GM12891 (cell line): ENCODE measurements around the gene SYNDIG1.

ENCODE experiments used
- DNase-seq: peaks from one replicate; pipeline ENCODE4 v3.0.0; 2011; ENCODE audit warnings: low spot score; ENCODE audit not compliant: insufficient read length
- FAIRE-seq: peaks from 2 replicates; lab custom pipeline; 2011; peaks lifted over from hg19 to GRCh38; lab: Jason Lieb, UNC
- PAX5 ChIP-seq: IDR thresholded peaks from 2 replicates; pipeline ENCODE4 v1.6.1; 2011; ENCODE audit warnings: low read length, moderate library complexity, mild to moderate bottlenecking; ENCODE audit not compliant: insufficient read depth, severe bottlenecking
- POLR2A ChIP-seq: IDR thresholded peaks from 2 replicates; pipeline ENCODE4 v1.6.1; 2011; ENCODE audit warnings: low read depth, low read length, control low read depth
- POLR2AphosphoS5 ChIP-seq: IDR thresholded peaks from 2 replicates; pipeline ENCODE4 v1.6.1; 2011; ENCODE audit warnings: low read depth, low read length, control low read depth
- POU2F2 ChIP-seq: IDR thresholded peaks from 2 replicates; pipeline ENCODE4 v1.6.1; 2011; ENCODE audit warnings: low read depth, mild to moderate bottlenecking, control low read depth, low read length, moderate library complexity
- SPI1 ChIP-seq: IDR thresholded peaks from 2 replicates; pipeline ENCODE4 v1.6.1; 2011; ENCODE audit warnings: low read depth, low read length, control low read depth
- TAF1 ChIP-seq: IDR thresholded peaks from 2 replicates; pipeline ENCODE4 v1.6.1; 2011; ENCODE audit warnings: low read depth, low read length, control low read depth

SYNDIG1 gene

DNA sequence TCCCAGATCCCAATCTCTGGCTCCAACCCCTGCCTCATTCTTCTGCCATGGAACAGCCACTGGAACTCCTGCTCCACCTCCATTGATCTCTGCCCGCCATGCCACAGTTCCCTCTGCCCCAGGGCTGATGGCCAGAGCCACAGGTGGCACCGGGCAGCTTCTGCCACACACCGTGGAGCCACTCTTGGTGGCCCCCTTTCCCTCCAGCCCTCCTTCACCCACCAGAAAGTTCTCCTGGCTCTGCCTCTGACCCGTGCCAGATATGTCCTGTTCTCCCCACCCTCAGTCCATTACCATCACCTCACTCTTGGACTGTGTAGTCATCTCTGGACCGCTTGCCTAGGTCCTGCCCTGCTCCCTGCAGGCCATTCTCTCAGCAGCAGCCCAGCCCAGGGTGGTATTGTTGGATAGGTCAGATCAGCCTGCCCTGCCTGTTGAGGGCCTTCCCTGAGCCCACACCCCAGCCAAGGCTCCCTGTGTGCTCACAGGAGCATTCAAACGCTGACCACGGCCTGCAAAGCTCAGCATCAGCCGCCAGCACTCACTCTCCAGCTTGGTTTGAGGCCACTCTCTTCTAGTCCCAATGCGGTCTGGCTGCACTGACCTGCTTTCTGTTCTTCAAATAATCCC, 16.8 kb upstream of the SYNDIG1 start:
- TF ChIP-seq TAF1 (no peak), POLR2A (no peak), PAX5 (no peak), POU2F2 (no peak), SPI1 (no peak), POLR2AphosphoS5 (no peak)
- FAIRE-seq (no peak), DNase-seq (no peak)

DNA sequence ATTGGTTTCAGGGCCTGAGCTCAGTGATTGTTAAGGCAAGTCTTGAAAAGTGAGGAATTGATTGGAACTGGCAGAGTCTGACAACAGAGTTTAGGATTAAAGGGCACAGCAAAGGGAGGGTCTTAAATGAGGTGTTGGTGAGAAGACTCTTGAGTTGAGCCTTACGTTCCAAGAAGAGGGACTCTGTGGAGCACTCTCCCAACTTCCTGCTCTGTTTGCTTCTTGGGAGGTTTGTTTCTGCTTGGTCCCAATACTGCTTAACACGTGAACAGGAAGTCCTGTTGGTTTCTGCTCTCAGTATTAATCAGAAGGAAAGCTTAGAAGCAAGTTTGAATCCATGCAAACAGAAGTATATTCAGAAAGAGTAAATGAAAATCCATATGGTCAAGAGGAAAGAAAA, 15.6 kb upstream of the SYNDIG1 start:
- DNase-seq (no peak), FAIRE-seq (no peak)
- TF ChIP-seq PAX5 (no peak), TAF1 (no peak), POU2F2 (no peak), POLR2AphosphoS5 (no peak), POLR2A (no peak), SPI1 (no peak)

DNA sequence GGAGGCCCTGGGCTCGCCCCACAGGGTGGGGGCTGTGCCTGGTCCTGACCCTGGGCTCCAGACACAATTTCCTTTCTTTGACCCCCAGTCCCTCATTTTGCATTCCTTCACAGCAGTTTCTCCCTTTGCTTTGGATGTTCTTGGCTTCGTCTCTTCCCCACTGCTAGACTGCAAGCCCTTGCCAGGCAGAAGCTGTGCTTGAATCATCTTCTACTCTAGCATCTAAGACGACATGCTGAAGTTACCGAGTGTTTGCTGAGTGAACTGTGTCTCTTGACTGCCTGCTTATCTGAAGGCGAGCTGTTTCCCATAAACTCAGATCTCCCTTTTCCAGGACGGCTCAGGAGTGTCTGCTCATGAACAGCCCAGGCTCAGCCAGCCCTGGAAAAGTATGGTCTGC, 14.3 kb upstream of the SYNDIG1 start:
- DNase-seq: no peak
- TF ChIP-seq POLR2A: no peak
- TF ChIP-seq TAF1: no peak
- no peak for TF ChIP-seq POU2F2
- TF ChIP-seq POLR2AphosphoS5: no peak
- TF ChIP-seq SPI1: no peak
- no peak for TF ChIP-seq PAX5
- FAIRE-seq: no peak

DNA sequence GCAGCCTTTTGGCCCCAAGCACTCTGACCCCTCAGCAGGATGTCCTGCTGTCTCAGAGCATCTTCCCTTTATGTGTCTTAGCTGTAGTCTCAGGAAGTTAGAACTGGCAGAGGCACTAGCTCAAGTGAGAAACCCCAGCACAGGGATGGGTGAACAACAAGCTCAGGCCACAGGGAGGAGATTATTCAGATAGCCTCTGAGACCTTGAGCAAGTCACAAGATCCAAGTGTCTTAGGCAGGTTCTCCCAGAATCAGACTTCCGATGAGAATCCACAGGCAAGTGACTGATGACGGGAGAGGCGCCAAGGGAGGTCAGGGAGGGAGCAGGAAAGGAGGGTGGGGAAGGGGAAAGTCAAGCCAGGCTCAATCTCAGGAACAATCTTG, 13.0 kb upstream of the SYNDIG1 start:
- TF ChIP-seq POLR2A (no peak), POU2F2 (no peak), PAX5 (no peak), TAF1 (no peak), SPI1 (no peak)
- DNase-seq (no peak), FAIRE-seq (no peak)

- DNase-seq (no peak), FAIRE-seq (no peak)
- no peak for TF ChIP-seq SPI1
- TF ChIP-seq PAX5: no peak
Observed at GRCh38 chr20:24458436-24458835, 11.0 kb upstream of the SYNDIG1 start.

GRCh38 chr20:24459733-24460132, 9.7 kb upstream of the SYNDIG1 start:
- TF ChIP-seq TAF1 (no peak), POLR2A (no peak), POU2F2 (no peak), POLR2AphosphoS5 (no peak), SPI1 (no peak), PAX5 (no peak)
- DNase-seq (no peak), FAIRE-seq (no peak)

- DNase-seq (no peak), FAIRE-seq (no peak)
- TF ChIP-seq PAX5 (no peak), POLR2AphosphoS5 (no peak), TAF1 (no peak), POLR2A (no peak), SPI1 (no peak), POU2F2 (no peak)
Observed at GRCh38 chr20:24460712-24461111, 8.7 kb upstream of the SYNDIG1 start.

DNA sequence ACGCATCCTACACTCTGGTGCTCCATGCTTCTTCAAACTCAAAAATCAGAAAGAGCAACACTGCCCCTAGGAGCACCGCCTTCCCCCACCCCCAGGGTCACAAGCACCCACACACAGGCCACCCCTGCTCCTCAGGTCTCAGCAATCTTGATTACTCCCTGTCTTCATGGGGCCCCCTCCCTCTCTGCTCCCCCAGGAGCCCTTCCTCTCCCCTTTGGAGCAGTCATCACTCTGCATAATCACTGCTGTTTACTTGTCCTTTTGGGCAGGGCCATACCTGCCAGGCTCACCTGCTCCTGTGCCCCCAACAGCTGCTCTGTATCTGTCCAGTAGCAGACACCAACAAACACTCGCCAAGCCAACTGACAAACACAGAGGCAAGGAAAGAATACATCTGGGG, 7.6 kb upstream of the SYNDIG1 start:
- DNase-seq (no peak), FAIRE-seq (no peak)
- TF ChIP-seq SPI1 (no peak), POLR2A (no peak), POLR2AphosphoS5 (no peak), POU2F2 (no peak), TAF1 (no peak), PAX5 (no peak)

GRCh38 chr20:24462460-24463010, 6.9 kb upstream of the SYNDIG1 start:
- TF ChIP-seq POLR2A (no peak), PAX5 (no peak), POLR2AphosphoS5 (no peak), POU2F2 (no peak), SPI1 (no peak), TAF1 (no peak)
- FAIRE-seq: no peak

DNA sequence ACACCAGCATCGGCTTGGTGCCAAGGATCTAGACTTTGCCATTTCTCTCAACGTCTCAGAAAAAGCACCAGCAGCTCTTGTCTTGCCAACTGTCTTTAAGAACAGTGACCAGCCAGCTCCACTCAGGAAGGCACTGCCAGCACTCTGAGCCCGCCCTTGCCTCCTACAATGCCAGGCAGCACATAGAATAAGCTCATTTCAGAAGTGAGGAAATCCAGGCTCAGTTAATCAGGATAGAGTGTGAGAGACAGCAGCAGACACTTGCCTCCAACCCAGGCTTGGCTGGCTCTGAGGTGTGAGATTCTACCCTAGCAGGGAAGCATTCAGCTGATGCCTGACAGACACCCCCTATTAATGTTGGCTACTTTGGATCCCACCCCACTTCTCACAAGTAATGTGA, 4.3 kb upstream of the SYNDIG1 start:
- DNase-seq: no peak
- FAIRE-seq: no peak
- TF ChIP-seq TAF1: no peak
- no peak for TF ChIP-seq SPI1
- TF ChIP-seq POLR2A: no peak

More at GRCh38 chr20:24462460-24463010, 6.9 kb upstream of the SYNDIG1 start:
- no peak for DNase-seq

DNA sequence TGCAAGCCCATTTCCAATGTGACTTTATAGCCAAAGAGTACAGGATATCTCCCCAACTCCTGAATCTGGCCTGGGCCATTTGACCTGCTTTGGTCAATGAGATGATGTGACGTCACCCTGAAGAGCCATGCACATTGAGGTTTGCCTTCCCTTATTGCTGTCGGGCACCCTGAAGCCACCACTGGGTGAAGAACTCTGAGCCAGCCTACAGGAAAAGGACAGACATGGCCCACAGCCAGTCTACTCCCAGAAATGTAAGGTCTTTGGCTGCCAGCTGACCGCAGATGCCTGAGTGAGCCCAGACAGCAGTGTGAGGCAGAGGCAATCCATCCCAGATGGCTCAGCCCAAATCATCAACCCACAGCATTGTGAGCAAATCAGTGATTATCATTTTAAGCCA, 3.7 kb upstream of the SYNDIG1 start:
- TF ChIP-seq POU2F2 (no peak), POLR2AphosphoS5 (no peak), POLR2A (no peak), TAF1 (no peak), PAX5 (no peak), SPI1 (no peak)

More for the DNA sequence above, 3.7 kb upstream of the SYNDIG1 start:
- no peak for DNase-seq
- FAIRE-seq: no peak
